Thoracic aorta (tissue), 2 donors: ENCODE measurements around the gene FCGR3A. TPM values are rescaled to one million over a fixed set of nuclear protein-coding genes. Genes with fewer than 3 reads are reported as not detected.

ENCODE experiments used
- ATAC-seq: fragments of 150-250 bp; one replicate; pipeline ENCODE4 v1.8.0; 2017; ENCODE audit warnings: low read depth; ENCODE audit not compliant: insufficient number of reproducible peaks, low FRiP score
- DNase-seq: peaks from one replicate; pipeline ENCODE4 v3.0.0-alpha.2; 2020; ENCODE audit warnings: low spot score
- H3K27ac ChIP-seq, 2 donors: fragments of 200-600 bp; sonication (generic); 1 replicate in 1 of 2; 2 replicates in 1 of 2; pipeline ENCODE4 v1.5.1; 2016; ENCODE audit warnings: mild to moderate bottlenecking in 2 of 2, moderate library complexity in 2 of 2
- H3K27me3 ChIP-seq: fragments of 200-600 bp; sonication (generic); replicated peaks from 2 replicates; pipeline ENCODE4 v1.6.0; 2016; ENCODE audit warnings: mild to moderate bottlenecking; ENCODE audit not compliant: insufficient read depth
- H3K36me3 ChIP-seq: fragments of 200-600 bp; sonication (generic); one replicate; pipeline ENCODE4 v1.5.1; 2016
- H3K4me1 ChIP-seq, 2 donors: fragments of 200-600 bp; sonication (generic); 1 replicate in 1 of 2; 2 replicates in 1 of 2; pipeline versions ENCODE4 v1.5.1 to v1.6.0; 2016; ENCODE audit warnings: low read depth in 2 of 2, mild to moderate bottlenecking in 1 of 2; ENCODE audit not compliant: control insufficient read depth in 1 of 2
- H3K4me3 ChIP-seq: fragments of 200-600 bp; sonication (generic); 2 replicates; pipeline ENCODE4 v1.5.1; 2016; ENCODE audit warnings: mild to moderate bottlenecking
- H3K9me3 ChIP-seq: fragments of 200-600 bp; sonication (generic); 2 replicates; pipeline ENCODE4 v1.5.1; 2016
- CTCF ChIP-seq: fragments of 200-600 bp; sonication (generic); IDR thresholded peaks from one replicate; pipeline ENCODE4 v1.5.1; 2019; ENCODE audit warnings: antibody characterized with exemption
- total RNA-seq, 2 donors: library from RNA; depleted of rRNA; stranded (reverse); fragments of >200 nt; gene quantifications; one replicate each; pipeline versions ENCODE4 v1.1.0 to v1.2.3, GENCODE V29; 2016

The FCGR3A gene
- total RNA-seq, 2 donors from 2014 or later: 41.2 to 46.8 TPM

- no peaks in the 10 kb centered on the region for H3K4me1 ChIP-seq
- H3K27me3 ChIP-seq: no peaks in the 10 kb centered on the region
- no peaks in the 10 kb centered on the region for H3K9me3 ChIP-seq
- ATAC-seq (no peak), DNase-seq (no peak)
- no peaks in the 10 kb centered on the region for H3K36me3 ChIP-seq
- no peak overlapping the region for H3K27ac ChIP-seq
- TF ChIP-seq CTCF: no peak
- H3K4me3 ChIP-seq: no peak overlapping the region
Observed at GRCh38 chr1:161497961-161498360, 51.7 kb downstream of the FCGR3A start.

- no peak for TF ChIP-seq CTCF
- no peak overlapping the region for H3K4me3 ChIP-seq
- no peak for DNase-seq
- H3K27me3 ChIP-seq: no peaks in the 10 kb centered on the region
- no peak overlapping the region for H3K27ac ChIP-seq
- no peaks in the 10 kb centered on the region for H3K4me1 ChIP-seq
- H3K36me3 ChIP-seq: no peaks in the 10 kb centered on the region
- H3K9me3 ChIP-seq: no peaks in the 10 kb centered on the region
- ATAC-seq: no peak
Observed at GRCh38 chr1:161495490-161495889, 54.1 kb downstream of the FCGR3A start.

- no peaks in the 10 kb centered on the region for H3K4me1 ChIP-seq
- no peak overlapping the region for H3K4me3 ChIP-seq
- no peaks in the 10 kb centered on the region for H3K9me3 ChIP-seq
- H3K27ac ChIP-seq: no peak overlapping the region
- ATAC-seq: no peak
- no peaks in the 10 kb centered on the region for H3K36me3 ChIP-seq
- DNase-seq: no peak
- H3K27me3 ChIP-seq: no peaks in the 10 kb centered on the region
- TF ChIP-seq CTCF: no peak
Observed at GRCh38 chr1:161494091-161494735, 55.4 kb downstream of the FCGR3A start.

- no peak overlapping the region for H3K27ac ChIP-seq
- H3K27me3 ChIP-seq: no peaks in the 10 kb centered on the region
- H3K4me3 ChIP-seq: no peak overlapping the region
- no peak for ATAC-seq
- no peaks in the 10 kb centered on the region for H3K9me3 ChIP-seq
- no peak for DNase-seq
- TF ChIP-seq CTCF: no peak
- H3K4me1 ChIP-seq: no peaks in the 10 kb centered on the region
- no peaks in the 10 kb centered on the region for H3K36me3 ChIP-seq
Observed at GRCh38 chr1:161492827-161493226, 56.8 kb downstream of the FCGR3A start.

Other genes starting within 250 kb of the FCGR3A start
- gene MPZ, start 239.8 kb downstream of the FCGR3A start, total RNA-seq: 1 to 10 TPM; 2.7 to 2.8 TPM
- gene SDHC, start 235.4 kb downstream of the FCGR3A start, total RNA-seq: 10 to 100 TPM; 38.9 to 95.7 TPM
- gene CFAP126, start 181.9 kb downstream of the FCGR3A start, total RNA-seq: not detected
- gene FCGR2A, start 44.4 kb downstream of the FCGR3A start, total RNA-seq: 100 to 1,000 TPM; 113 to 169 TPM
- gene HSPA6, start 25.3 kb downstream of the FCGR3A start, total RNA-seq: 10 to 100 TPM in 1 of 2 donors, 1 to 10 TPM in 1; 7.7 to 11.9 TPM
- 1 to 10 TPM; 2.7 to 4.6 TPM for gene FCGR3B, start 81.4 kb upstream of the FCGR3A start, total RNA-seq
- gene FCGR2B, start 113.3 kb upstream of the FCGR3A start, total RNA-seq: 10 to 100 TPM; 20.2 to 65.9 TPM
- not detected for gene FCRLA, start 157.4 kb upstream of the FCGR3A start, total RNA-seq
- under 1 TPM in 1 of 2 donors, not detected in 1; 0.68 TPM for gene FCRLB, start 171.7 kb upstream of the FCGR3A start, total RNA-seq
- 10 to 100 TPM; 17.3 to 27.9 TPM for gene DUSP12, start 200.0 kb upstream of the FCGR3A start, total RNA-seq
- gene ATF6, start 216.5 kb upstream of the FCGR3A start, total RNA-seq: 10 to 100 TPM; 26.9 to 37.6 TPM